ENCODE measurements around the gene TTPAL.

DNA sequence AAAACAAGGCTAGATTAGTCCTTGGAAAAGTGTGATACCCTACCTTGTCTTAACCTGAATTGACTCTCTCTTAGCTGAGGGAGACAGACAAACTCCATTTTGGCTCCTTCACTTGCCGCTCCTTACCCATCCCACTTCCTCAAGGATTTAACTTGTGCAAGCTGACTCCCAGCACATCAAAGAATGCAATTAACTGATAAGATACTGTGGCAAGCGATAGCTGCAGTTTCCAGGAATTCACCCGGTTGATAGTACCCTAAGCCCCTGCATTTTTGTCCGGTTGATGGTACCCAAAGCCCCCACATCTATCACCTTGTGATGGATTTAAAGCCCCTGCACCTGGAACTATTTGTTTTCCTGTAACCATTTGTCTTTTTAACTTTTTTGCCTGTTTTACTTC, 48.1 kb downstream of the TTPAL start:
- TF ChIP-seq, protein P1, sequence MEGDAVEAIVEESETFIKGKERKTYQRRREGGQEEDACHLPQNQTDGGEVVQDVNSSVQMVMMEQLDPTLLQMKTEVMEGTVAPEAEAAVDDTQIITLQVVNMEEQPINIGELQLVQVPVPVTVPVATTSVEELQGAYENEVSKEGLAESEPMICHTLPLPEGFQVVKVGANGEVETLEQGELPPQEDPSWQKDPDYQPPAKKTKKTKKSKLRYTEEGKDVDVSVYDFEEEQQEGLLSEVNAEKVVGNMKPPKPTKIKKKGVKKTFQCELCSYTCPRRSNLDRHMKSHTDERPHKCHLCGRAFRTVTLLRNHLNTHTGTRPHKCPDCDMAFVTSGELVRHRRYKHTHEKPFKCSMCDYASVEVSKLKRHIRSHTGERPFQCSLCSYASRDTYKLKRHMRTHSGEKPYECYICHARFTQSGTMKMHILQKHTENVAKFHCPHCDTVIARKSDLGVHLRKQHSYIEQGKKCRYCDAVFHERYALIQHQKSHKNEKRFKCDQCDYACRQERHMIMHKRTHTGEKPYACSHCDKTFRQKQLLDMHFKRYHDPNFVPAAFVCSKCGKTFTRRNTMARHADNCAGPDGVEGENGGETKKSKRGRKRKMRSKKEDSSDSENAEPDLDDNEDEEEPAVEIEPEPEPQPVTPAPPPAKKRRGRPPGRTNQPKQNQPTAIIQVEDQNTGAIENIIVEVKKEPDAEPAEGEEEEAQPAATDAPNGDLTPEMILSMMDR (IDR thresholded peaks at IDR 0.05; ENCODE audit: insufficient read depth, low read length): no peak
- TF ChIP-seq, protein P2, sequence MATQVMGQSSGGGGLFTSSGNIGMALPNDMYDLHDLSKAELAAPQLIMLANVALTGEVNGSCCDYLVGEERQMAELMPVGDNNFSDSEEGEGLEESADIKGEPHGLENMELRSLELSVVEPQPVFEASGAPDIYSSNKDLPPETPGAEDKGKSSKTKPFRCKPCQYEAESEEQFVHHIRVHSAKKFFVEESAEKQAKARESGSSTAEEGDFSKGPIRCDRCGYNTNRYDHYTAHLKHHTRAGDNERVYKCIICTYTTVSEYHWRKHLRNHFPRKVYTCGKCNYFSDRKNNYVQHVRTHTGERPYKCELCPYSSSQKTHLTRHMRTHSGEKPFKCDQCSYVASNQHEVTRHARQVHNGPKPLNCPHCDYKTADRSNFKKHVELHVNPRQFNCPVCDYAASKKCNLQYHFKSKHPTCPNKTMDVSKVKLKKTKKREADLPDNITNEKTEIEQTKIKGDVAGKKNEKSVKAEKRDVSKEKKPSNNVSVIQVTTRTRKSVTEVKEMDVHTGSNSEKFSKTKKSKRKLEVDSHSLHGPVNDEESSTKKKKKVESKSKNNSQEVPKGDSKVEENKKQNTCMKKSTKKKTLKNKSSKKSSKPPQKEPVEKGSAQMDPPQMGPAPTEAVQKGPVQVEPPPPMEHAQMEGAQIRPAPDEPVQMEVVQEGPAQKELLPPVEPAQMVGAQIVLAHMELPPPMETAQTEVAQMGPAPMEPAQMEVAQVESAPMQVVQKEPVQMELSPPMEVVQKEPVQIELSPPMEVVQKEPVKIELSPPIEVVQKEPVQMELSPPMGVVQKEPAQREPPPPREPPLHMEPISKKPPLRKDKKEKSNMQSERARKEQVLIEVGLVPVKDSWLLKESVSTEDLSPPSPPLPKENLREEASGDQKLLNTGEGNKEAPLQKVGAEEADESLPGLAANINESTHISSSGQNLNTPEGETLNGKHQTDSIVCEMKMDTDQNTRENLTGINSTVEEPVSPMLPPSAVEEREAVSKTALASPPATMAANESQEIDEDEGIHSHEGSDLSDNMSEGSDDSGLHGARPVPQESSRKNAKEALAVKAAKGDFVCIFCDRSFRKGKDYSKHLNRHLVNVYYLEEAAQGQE (IDR thresholded peaks at IDR 0.05; ENCODE audit: insufficient replicate concordance, low read depth): no peak
- no peak for TF ChIP-seq GABPA (IDR thresholded peaks at IDR 0.05; ENCODE audit: low read depth)

All from HL-60 (cell line).